ENCODE measurements around the gene EXOSC7.
A peak's percentile ranks its signal among the peaks of the same experiment; 100 is the strongest.

- peak; percentile 79 to 99 (median 90) for TF ChIP-seq CTCF (IDR thresholded peaks at IDR 0.05)
- no peak for TF ChIP-seq POLR2A (IDR thresholded peaks at IDR 0.05)
Measured at GRCh38 chr3:45037720-45038455, 61.8 kb downstream of the EXOSC7 start.

All from thyroid gland (tissue), 4 donors.